HL-60 (cell line): ENCODE data around the gene TMEM38A.

Source experiments
- DNase-seq, 2 experiments: peaks; one replicate each; pipeline ENCODE4 v3.0.0-alpha.2; 2010 to 2020; ENCODE audit warnings: low read depth in 1 of 2, low spot score in 1 of 2
- H3K27ac ChIP-seq: fragments of 250-450 bp; sonication (Bioruptor Pico); replicated peaks from 2 replicates; pipeline ENCODE4 v1.5.1; 2020; ENCODE audit warnings: mild to moderate bottlenecking, moderate library complexity
- H3K27me3 ChIP-seq: fragments of 250-450 bp; sonication (Bioruptor Pico); 2 replicates; pipeline ENCODE4 v1.5.1; 2021; ENCODE audit warnings: mild to moderate bottlenecking, moderate library complexity; ENCODE audit not compliant: insufficient read depth, poor library complexity, severe bottlenecking
- H3K4me3 ChIP-seq: replicated peaks from 2 replicates; pipeline ENCODE4 v1.5.1; 2011; ENCODE audit warnings: mild to moderate bottlenecking, control low read depth, low read length; ENCODE audit not compliant: insufficient read depth
- CTCF ChIP-seq: IDR thresholded peaks from one replicate; pipeline ENCODE4 v1.5.1; 2011; ENCODE audit warnings: low read length, control low read depth, inconsistent platforms; ENCODE audit not compliant: insufficient read depth
- GABPA ChIP-seq: IDR thresholded peaks from 2 replicates; pipeline ENCODE4 v1.6.1; 2012; ENCODE audit warnings: low read depth
- POLR2AphosphoS5 ChIP-seq: IDR thresholded peaks from 2 replicates; pipeline ENCODE4 v1.6.1; 2012; ENCODE audit warnings: low read depth
- REST ChIP-seq: IDR thresholded peaks from 2 replicates; pipeline ENCODE4 v1.6.1; 2012; ENCODE audit warnings: low read depth; ENCODE audit not compliant: insufficient replicate concordance
- SPI1 ChIP-seq: IDR thresholded peaks from 2 replicates; pipeline ENCODE4 v1.6.1; 2012; ENCODE audit warnings: low read depth, mild to moderate bottlenecking, borderline replicate concordance

The TMEM38A gene

GRCh38 chr19:16684216-16684615 is 23.3 kb downstream of the TMEM38A start:
- Histone ChIP-seq H3K27ac (no peak overlapping the region), H3K4me3 (no peak overlapping the region), H3K27me3 (no peaks in the 10 kb centered on the region)
- TF ChIP-seq GABPA (no peak), CTCF (no peak), SPI1 (no peak), REST (no peak), POLR2AphosphoS5 (no peak)
- no peak for DNase-seq

- Histone ChIP-seq H3K27me3 (no peaks in the 10 kb centered on the region), H3K27ac (no peak overlapping the region), H3K4me3 (no peak overlapping the region)
- DNase-seq, result no peak
- no peak for TF ChIP-seq CTCF
- no peak for TF ChIP-seq GABPA
- no peak for TF ChIP-seq POLR2AphosphoS5
- no peak for TF ChIP-seq REST
- no peak for TF ChIP-seq SPI1
Observed at GRCh38 chr19:16688084-16688483, 27.1 kb downstream of the TMEM38A start.

GRCh38 chr19:16698914-16699313 is 38.0 kb downstream of the TMEM38A start:
- no peak overlapping the region for H3K4me3 ChIP-seq
- TF ChIP-seq GABPA, result no peak
- TF ChIP-seq SPI1, result no peak
- no peak for TF ChIP-seq CTCF
- TF ChIP-seq REST, result no peak
- TF ChIP-seq POLR2AphosphoS5, result no peak
- H3K27me3 ChIP-seq, result no peaks in the 10 kb centered on the region
- DNase-seq, result no peak
- H3K27ac ChIP-seq, result no peak overlapping the region
